Body of pancreas (tissue), 4 donors: Measurements from ENCODE around the gene YKT6.

ENCODE experiments used
- POLR2A ChIP-seq, 3 donors: fragments of 450-650 bp; IDR thresholded peaks; one replicate each; pipeline ENCODE4 v1.6.1; 2016; ENCODE audit warnings: antibody characterized with exemption in 3 of 3, mild to moderate bottlenecking in 2 of 3
- TF ChIP-seq, protein P1 (sequence below), 7 experiments: fragments of 450-650 bp in 4 of 7; fragments of 200-600 bp in 3 of 7; sonication (generic) in 3 of 7; IDR thresholded peaks; one replicate each; pipeline ENCODE4 v1.5.1; 2016 to 2019; ENCODE audit warnings: antibody characterized with exemption in 7 of 7

DNA sequence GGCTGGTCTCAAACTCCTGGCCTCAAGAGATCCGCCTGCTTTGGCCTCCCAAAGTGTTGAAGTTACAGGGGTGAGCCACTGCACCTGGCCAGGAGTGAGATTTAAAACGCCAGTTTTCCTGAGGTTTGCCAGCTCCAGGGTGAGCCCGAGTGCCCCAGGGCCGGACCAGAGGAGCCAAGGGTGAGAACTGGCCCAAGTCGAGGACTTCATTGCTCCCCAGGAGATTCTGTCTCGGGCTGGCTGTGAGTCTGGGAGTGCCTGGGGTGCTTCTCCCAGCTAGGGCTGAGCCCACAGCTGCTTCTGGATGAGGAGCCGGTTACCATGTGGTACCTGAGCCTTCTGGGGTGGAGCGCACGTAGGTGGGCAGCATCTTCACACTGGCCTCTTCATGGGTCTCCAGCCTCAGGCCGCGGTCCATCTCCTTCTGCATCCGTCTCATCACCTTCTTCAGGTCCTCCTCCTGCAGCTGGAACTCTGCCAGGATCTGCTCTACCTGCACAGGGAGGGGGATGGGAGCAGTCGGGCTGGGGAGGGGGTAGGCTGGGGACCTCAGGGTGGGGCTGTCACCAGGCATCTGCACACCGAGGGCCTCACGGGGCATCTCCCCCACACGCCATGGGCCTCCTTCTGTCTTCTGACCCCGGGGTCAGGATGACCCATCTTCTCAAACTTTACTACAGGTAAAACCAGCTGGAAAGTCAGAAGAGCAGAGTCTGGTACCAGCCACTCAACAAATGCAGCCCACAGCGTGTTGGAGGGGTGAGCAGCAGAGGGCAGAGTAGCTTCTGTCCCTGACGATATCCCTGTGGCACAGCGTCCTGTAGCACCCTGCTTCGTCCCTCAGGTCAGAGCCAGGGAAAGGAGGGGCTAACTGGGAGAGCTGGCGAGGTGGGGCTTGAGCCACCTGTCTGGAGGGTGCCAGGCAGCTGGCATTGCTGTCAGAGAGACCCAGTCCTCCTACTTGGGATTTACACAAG, 47.5 kb upstream of the YKT6 start:
- TF ChIP-seq, protein P1, sequence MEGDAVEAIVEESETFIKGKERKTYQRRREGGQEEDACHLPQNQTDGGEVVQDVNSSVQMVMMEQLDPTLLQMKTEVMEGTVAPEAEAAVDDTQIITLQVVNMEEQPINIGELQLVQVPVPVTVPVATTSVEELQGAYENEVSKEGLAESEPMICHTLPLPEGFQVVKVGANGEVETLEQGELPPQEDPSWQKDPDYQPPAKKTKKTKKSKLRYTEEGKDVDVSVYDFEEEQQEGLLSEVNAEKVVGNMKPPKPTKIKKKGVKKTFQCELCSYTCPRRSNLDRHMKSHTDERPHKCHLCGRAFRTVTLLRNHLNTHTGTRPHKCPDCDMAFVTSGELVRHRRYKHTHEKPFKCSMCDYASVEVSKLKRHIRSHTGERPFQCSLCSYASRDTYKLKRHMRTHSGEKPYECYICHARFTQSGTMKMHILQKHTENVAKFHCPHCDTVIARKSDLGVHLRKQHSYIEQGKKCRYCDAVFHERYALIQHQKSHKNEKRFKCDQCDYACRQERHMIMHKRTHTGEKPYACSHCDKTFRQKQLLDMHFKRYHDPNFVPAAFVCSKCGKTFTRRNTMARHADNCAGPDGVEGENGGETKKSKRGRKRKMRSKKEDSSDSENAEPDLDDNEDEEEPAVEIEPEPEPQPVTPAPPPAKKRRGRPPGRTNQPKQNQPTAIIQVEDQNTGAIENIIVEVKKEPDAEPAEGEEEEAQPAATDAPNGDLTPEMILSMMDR (IDR thresholded peaks at IDR 0.05): no peak
- TF ChIP-seq POLR2A (IDR thresholded peaks at IDR 0.05): no peak
